Esophagus squamous epithelium (tissue), 4 donors: ENCODE measurements around the gene NPAP1.

Experiments
- CTCF ChIP-seq, 6 experiments: fragments of 450-650 bp in 4 of 6; fragments of 200-600 bp in 2 of 6; sonication (generic) in 2 of 6; IDR thresholded peaks; one replicate each; pipeline ENCODE4 v1.5.1; 2016 to 2019; ENCODE audit warnings: antibody characterized with exemption in 6 of 6, mild to moderate bottlenecking in 4 of 6, moderate library complexity in 4 of 6
- POLR2A ChIP-seq, 4 donors: fragments of 450-650 bp; IDR thresholded peaks; one replicate each; pipeline ENCODE4 v1.6.1; 2017; ENCODE audit warnings: antibody characterized with exemption in 4 of 4, mild to moderate bottlenecking in 4 of 4, moderate library complexity in 3 of 4

GRCh38 chr15:24627443-24627842, 48.1 kb upstream of the NPAP1 start:
- TF ChIP-seq CTCF (IDR thresholded peaks at IDR 0.05) (no peak), POLR2A (IDR thresholded peaks at IDR 0.05) (no peak)
